Measurements from ENCODE around the gene B3GNT5. TPM values are rescaled to one million over a fixed set of nuclear protein-coding genes. Genes with fewer than 3 reads are reported as not detected.

B3GNT5 gene
- polyA plus RNA-seq, 3 donors: 22.3 to 27.8 (median 23.8) TPM

GRCh38 chr3:183255348-183255730, 2.3 kb downstream of the B3GNT5 start:
- DNase-seq (ENCODE audit: extremely low read depth in 1 of 11, low read depth in 9 of 11, low spot score in 4 of 11): no peak

DNA sequence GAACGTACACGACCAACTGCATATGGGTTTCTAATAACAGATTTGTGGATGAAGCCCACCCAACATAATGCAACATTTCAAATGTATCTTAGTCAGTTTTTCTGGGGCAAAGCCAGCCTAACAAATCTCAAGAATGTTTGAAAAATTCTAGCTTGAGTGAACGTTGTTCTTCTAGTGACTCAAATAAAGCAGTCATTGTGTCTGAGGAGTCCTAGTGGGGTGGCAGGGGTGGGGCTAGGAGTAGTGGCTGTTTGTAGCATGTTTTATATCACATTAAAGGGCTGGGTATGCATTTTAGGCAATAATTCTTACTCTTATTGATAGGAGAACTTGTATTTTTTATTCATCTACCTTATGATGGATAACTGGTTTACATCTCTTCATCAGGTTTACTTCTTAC, 6.0 kb downstream of the B3GNT5 start:
- no peak for DNase-seq (ENCODE audit: extremely low read depth in 1 of 11, low read depth in 9 of 11, low spot score in 4 of 11)

GRCh38 chr3:183259621-183260020, 6.6 kb downstream of the B3GNT5 start:
- DNase-seq (ENCODE audit: extremely low read depth in 1 of 11, low read depth in 9 of 11, low spot score in 4 of 11): no peak

GRCh38 chr3:183260167-183260904, 7.3 kb downstream of the B3GNT5 start:
- no peak for DNase-seq (ENCODE audit: extremely low read depth in 1 of 11, low read depth in 9 of 11, low spot score in 4 of 11)

- no peak for DNase-seq (ENCODE audit: extremely low read depth in 1 of 11, low read depth in 9 of 11, low spot score in 4 of 11)
Observed at GRCh38 chr3:183261151-183261724, 8.2 kb downstream of the B3GNT5 start.

GRCh38 chr3:183262875-183263378, 9.9 kb downstream of the B3GNT5 start:
- DNase-seq (ENCODE audit: extremely low read depth in 1 of 11, low read depth in 9 of 11, low spot score in 4 of 11): no peak

- DNase-seq (ENCODE audit: extremely low read depth in 1 of 11, low read depth in 9 of 11, low spot score in 4 of 11): no peak
Observed at GRCh38 chr3:183264268-183264667, 11.2 kb downstream of the B3GNT5 start.

- DNase-seq (ENCODE audit: extremely low read depth in 1 of 11, low read depth in 9 of 11, low spot score in 4 of 11): peak in 2 of 11 donors; percentile 34 to 54
Observed at GRCh38 chr3:183265157-183265642, 12.1 kb downstream of the B3GNT5 start.

GRCh38 chr3:183265834-183266417, 12.9 kb downstream of the B3GNT5 start:
- no peak for DNase-seq (ENCODE audit: extremely low read depth in 1 of 11, low read depth in 9 of 11, low spot score in 4 of 11)

DNA sequence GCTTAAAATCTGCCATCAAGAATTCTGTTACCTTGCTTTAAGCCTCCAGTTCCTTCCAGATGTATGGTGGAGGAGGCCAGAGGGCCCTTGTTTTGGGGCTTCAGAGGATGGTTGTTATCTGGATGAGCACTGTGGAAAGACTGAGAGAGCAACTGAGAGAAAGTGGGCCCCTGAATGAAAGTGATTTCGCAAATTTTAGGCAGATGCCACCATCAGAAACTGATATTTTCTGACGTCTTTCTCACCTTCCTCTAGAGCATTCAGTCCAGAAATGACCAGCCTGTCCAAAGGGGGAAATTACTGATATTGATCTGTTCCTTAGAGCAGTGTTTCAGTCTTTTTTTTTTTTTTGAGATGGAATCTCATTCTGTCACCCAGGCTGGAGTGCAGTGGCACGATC, 13.4 kb downstream of the B3GNT5 start:
- no peak for DNase-seq (ENCODE audit: extremely low read depth in 1 of 11, low read depth in 9 of 11, low spot score in 4 of 11)

DNA sequence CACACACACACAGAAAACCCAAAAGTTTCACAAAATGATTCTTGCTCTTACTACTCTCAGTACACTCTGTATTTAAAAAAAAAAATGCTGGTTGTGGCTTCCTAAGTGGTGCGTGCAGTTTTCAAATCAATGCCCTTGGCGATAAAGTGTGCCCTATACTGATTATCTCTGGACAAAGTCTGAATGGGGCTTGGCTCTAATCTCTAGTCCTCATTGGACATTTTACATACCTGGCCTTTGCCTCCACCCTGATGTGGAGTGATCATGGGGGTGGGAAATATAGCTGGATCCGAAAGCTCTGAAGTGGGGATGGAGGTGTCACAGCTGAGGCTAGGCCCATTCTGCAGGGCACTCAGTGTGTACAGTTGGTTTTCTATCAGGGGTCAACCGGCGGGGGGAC, 14.1 kb downstream of the B3GNT5 start:
- DNase-seq (ENCODE audit: extremely low read depth in 1 of 11, low read depth in 9 of 11, low spot score in 4 of 11): no peak

GRCh38 chr3:183268366-183268765, 15.3 kb downstream of the B3GNT5 start:
- DNase-seq (ENCODE audit: extremely low read depth in 1 of 11, low read depth in 9 of 11, low spot score in 4 of 11): no peak

DNA sequence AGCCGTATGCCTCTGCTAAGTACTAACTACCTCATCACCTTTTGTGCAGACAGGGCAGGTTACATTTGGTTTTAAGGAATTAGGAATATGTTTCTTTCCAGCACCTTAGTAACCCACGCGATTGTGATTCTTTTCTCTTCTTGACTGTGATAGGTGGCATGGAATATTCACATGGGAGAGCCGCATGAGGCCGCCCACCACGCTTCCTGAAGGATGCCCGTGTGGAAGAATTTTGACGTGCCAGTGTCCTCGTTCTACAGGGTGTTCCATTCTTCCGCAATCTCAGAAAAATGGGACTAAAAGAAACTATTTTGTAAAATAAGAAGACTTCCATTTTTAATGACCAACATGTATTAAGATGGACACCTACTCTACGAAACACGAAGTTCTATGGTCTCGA, 16.3 kb downstream of the B3GNT5 start:
- no peak for DNase-seq (ENCODE audit: extremely low read depth in 1 of 11, low read depth in 9 of 11, low spot score in 4 of 11)

DNA sequence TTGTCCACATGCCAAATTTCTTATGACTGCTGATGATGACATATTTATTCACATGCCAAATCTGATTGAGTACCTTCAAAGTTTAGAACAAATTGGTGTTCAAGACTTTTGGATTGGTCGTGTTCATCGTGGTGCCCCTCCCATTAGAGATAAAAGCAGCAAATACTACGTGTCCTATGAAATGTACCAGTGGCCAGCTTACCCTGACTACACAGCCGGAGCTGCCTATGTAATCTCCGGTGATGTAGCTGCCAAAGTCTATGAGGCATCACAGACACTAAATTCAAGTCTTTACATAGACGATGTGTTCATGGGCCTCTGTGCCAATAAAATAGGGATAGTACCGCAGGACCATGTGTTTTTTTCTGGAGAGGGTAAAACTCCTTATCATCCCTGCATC, 17.3 kb downstream of the B3GNT5 start:
- no peak for DNase-seq (ENCODE audit: extremely low read depth in 1 of 11, low read depth in 9 of 11, low spot score in 4 of 11)

DNA sequence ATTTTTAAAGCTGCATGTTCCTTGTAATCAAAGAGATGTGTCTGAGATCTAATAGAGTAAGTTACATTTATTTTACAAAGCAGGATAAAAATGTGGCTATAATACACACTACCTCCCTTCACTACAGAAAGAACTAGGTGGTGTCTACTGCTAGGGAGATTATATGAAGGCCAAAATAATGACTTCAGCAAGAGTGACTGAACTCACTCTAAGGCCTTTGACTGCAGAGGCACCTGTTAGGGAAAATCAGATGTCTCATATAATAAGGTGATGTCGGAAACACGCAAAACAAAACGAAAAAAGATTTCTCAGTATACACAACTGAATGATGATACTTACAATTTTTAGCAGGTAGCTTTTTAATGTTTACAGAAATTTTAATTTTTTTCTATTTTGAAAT, 19.1 kb downstream of the B3GNT5 start:
- no peak for DNase-seq (ENCODE audit: extremely low read depth in 1 of 11, low read depth in 9 of 11, low spot score in 4 of 11)

- DNase-seq (ENCODE audit: extremely low read depth in 1 of 11, low read depth in 9 of 11, low spot score in 4 of 11): no peak
Observed at GRCh38 chr3:183272791-183273190, 19.7 kb downstream of the B3GNT5 start.

DNA sequence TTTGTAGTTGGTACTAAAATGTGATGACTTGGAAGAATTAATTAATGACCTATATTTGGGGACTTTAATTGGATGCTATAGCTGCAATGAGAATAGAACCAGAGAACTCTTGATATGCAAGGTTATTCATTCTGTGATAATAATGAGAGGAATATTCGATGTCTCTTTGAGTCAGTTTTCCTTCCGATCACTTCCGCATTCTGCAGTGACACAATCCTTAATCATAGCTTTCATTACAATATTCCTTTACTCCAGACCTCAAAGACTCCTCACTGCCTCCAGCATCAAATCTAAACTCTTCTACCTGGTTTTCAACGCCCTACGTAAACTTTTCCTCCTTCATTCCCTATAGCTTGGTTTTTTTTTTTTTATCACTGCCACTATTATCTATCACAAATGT, 21.6 kb downstream of the B3GNT5 start:
- DNase-seq (ENCODE audit: extremely low read depth in 1 of 11, low read depth in 9 of 11, low spot score in 4 of 11): no peak

- DNase-seq (ENCODE audit: extremely low read depth in 1 of 11, low read depth in 9 of 11, low spot score in 4 of 11): peak in 3 of 11 donors; percentile 54 to 77 (median 63)
Observed at GRCh38 chr3:183275418-183275817, 22.4 kb downstream of the B3GNT5 start.

GRCh38 chr3:183275937-183276336, 22.9 kb downstream of the B3GNT5 start:
- DNase-seq (ENCODE audit: extremely low read depth in 1 of 11, low read depth in 9 of 11, low spot score in 4 of 11): no peak

GRCh38 chr3:183277260-183277659, 24.2 kb downstream of the B3GNT5 start:
- DNase-seq (ENCODE audit: extremely low read depth in 1 of 11, low read depth in 9 of 11, low spot score in 4 of 11): no peak

All from renal cortex interstitium (tissue), 11 donors.